ENCODE data around the gene IPO13.

Gene IPO13

DNA sequence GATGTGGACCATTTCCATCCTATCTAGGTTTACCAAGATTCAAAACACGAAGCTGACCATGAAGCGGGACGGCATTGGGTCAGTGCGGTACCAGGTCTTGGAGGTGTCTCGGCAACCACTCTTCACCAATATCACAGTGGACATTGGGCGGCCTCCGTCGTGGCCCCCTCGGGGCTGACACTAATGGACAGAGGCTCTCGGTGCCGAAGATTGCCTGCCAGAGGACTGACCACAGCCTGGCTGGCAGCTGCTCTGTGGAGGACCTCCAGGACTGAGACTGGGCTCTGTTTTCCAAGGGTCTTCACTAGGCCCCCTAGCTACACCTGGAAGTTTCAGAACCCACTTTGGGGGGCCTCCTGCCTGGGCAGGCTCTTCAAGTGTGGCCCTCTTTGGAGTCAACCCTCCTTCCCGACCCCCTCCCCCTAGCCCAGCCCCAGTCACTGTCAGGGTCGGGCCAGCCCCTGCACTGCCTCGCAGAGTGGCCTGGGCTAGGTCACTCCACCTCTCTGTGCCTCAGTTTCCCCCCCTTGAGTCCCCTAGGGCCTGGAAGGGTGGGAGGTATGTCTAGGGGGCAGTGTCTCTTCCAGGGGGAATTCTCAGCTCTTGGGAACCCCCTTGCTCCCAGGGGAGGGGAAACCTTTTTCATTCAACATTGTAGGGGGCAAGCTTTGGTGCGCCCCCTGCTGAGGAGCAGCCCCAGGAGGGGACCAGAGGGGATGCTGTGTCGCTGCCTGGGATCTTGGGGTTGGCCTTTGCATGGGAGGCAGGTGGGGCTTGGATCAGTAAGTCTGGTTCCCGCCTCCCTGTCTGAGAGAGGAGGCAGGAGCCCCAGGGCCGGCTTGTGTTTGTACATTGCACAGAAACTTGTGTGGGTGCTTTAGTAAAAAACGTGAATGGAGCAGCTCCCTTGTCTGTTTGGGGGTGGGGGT is 43.8 kb downstream of the IPO13 start:
- no peak for DNase-seq

DNA sequence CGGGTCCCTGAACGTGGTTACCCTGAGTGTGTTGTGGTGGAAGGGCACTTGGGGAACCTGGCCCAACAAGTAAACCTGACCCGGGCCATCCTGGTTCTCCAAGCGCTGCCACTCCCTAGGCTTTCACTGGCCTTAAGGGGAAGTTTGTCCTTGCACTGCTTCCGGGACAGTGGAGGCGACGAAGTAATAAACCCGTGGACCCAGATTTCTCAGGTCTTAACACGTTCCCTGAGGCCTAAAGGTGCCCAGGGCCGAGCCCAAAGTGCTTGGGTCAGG is 44.4 kb downstream of the IPO13 start:
- DNase-seq = no peak

DNA sequence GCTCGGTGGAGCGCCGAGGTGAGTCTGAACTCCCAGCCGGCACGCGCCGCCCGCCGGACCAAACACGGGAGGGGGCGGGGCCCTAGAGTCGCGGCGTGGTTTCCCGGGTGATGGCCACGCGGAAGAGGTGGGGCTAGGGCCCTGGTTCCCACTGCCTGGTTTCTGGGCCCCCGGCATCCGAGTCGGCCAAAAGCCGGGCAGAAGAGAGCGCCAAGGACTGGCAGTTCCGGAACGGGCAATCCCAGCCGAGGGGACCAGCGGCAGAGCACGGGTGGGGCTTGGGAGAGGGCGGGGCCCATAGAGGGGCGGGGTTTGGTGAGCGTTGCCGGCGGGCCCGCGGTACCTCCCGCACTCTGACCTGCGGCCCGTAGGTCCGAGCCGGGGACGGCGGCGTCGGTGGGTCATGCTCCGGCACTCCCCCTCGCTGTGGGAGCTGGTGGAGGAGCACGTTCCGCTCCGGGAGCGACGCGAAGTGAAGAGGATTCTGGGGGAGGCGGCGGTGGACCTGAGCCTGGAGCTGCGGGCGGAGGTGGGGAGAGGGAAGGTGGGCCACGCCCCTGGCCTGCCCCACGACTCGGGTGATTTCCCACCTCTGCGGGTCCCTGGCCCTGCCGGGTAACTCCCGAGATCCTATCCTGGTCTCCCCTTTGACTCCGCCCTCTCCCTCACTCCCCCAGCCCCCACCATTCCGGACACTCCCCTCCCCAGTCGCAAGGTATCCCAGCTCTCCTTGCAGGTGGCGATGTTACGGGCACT is 44.9 kb downstream of the IPO13 start, which contains the start of gene CCDC24:
CCDC24 (plus strand) TSS at position 124 of the 756 bp plus-strand sequence; CDS start at position 404, 280 bp downstream.
- DNase-seq = peak; percentile 83

DNA sequence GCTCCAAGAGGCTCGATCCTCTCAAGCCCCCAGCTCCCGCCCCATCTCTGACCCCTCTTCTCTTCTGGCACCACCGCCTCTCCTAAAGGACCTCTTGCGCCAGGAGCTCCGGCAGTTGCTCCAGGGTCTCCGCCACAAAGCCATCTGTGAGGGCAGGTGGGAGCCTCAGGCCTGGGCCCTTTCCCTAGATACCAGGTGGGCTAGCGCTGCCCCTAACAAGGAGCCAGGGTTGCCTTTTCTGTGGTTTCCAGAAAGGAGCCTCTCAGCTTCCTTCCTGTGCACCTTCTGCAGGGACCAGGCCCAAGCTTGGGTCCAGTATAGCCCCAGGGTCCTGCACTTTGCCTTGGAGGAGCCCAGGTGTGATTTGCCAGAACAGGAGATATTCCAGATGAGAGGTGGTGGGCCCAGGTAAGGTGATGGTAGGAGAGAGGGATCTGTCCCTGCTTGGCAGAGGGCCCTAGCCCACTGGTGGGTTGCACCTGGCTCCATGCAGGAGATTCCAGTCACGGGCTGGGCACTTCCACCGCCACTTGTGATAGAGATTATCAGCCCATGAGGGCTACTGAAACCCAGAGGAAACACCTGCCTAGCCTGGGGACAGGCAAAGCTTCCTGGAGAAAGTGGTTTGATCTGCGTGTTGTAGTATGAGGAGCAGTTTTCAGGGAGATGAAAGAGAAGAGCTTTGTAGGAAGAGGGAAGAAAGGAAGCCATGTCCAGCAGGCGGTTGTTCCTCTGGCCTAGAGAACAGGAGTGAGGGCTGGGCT is 45.7 kb downstream of the IPO13 start:
- DNase-seq = no peak

DNA sequence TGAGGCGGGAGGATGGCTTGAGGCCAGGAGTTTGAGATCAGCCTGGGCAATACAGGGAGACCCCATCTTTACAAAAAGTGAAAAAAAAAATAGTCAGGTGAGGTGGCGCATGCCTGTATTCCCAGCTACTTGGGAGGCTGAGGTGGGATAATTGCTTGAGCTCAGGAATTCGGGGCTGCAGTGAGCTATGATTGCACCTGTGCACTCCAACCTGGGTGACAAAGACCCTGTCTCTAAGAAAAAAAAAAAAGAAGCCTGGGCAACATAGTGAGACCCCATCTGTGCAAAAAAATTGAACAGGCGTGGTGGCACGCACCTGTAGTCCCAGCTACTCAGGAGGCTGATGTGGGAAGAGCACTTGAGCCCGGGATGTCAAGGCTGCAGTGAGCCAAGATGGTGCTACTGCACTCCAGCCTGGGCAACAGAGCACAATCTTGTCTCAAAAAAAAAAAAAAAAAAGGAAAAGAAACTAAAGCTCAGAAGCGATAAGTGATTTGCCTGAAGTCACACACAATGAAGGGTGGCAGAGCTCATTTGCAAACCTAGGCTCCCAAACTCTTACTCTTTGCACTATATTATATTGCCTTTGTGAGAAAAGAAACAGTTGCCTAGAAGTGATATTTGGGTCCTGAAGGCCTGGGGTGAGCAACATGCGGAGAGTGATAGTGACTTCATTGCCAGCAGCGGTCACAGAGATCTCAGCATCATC is 46.6 kb downstream of the IPO13 start:
- no peak for DNase-seq

DNA sequence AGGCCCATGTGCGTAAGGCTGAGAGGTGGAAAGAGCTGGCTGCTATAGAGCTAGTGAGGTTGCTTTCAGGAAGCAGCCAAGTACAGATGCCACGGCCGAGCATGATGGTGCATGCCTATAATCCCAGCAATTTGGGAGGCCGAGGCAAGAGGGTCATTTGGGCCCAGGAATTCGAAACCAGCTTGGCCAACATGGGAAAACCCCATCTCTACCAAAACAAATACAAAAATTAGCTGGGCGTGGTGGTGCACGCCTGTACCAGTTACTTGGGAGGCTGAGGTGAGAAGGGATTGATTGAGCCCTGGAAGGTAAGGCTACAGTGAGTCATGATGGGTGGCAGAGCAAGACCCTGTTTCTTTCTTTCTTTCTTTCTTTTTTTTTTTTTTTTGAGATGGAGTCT is 47.3 kb downstream of the IPO13 start:
- no peak for DNase-seq

DNA sequence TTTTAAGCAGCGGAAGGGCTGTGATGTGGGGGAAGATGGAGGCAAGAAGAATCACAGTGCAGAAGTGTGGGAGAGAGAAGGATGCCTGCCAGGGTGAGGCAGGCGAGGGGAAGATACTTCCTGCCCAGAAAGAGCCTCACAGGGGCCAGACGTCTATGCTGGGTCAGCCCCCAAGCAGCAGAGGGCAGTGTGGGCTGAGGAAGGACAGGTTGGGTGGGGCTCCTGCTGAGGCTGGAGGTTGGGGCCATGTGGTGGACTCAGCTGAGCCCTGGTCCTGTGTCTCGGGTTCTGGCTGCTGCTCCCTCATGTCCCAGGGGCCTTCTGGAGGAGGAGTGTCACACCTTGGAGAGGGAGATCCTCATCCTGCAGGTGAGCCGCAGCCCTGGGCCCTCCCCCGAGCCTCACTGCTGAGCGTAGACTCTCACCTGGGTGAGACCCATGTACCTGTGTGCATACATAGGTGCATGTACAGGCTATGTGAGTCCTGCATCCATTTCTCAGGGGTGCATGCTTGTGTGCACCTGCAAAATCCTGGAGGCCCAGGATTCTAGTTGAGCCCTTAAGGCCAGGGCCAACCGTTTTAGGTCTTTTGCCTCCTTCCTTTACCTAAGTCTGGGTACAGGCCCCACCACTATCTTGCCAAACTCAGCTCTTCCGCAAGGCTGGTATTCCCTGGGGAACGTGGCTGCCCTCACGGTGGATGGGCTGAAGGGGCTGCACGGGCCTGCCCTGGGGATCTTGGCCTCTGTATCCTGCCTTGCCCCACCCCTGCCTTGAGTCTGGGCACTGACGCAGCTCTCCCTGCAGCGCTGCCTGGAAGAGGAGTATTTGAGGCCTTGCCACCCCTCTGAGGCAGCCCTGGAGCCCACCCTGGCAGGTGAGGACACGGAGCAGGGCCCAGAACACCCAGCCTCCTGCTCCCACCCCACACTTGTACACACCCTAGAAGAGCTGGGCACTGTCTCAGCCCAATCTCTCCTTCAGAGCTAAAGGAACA is 48.3 kb downstream of the IPO13 start:
- peak; percentile 75 for DNase-seq

DNA sequence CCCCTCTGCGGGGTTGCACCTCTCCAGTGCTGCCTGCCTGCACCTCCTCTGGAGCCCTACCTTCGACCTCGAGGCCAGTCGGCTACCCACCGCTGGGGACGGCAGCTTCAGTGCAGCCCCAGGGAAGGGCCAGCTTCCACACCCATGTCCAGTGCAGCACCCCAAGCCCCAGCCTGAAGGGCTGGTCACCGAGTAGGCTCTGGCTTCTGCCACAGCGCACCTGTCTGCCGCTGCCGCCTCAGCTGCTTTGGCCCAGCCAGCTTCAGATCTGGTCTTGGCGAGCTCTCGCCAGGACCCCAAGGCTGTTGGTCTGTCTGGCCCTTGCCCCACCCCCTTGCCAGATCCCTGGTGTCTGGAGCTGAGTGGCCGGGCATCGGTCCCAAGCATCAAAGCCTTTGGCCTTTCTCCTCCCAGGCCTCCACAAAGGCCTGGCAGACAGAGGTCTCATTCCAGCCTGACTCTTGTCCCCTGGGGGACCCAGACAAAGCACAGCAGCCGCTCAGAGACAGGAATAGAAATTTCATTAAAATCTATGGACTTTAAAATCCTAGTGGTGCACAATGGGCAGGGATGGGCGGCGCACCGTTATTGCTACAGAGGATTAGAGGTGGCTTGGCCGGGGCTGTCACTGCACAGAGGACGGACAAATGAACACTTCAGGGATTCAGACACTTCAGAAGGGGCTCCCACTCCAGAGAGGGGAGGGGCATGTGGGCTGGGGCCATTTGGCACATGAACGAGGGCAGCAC is 49.4 kb downstream of the IPO13 start:
- DNase-seq = no peak

DNA sequence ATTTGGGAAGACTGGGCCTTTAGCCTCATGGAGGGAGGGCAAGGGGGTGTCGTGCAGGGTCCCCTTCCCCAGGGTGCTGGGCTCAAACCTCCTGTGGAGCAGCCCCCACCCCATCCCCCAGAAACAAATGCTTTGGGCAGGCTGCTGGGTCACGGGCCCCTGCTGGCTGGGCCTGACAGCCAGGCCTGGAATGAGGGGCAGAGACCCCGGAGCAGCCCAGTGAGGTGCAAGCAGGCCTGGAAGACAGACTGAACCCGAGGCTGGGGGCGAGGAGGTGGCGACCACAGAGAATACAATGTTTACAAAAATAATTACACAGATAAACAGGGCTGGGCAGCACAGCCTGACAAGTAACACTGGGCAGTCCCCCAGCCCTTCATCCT is 50.0 kb downstream of the IPO13 start:
- no peak for DNase-seq

DNA sequence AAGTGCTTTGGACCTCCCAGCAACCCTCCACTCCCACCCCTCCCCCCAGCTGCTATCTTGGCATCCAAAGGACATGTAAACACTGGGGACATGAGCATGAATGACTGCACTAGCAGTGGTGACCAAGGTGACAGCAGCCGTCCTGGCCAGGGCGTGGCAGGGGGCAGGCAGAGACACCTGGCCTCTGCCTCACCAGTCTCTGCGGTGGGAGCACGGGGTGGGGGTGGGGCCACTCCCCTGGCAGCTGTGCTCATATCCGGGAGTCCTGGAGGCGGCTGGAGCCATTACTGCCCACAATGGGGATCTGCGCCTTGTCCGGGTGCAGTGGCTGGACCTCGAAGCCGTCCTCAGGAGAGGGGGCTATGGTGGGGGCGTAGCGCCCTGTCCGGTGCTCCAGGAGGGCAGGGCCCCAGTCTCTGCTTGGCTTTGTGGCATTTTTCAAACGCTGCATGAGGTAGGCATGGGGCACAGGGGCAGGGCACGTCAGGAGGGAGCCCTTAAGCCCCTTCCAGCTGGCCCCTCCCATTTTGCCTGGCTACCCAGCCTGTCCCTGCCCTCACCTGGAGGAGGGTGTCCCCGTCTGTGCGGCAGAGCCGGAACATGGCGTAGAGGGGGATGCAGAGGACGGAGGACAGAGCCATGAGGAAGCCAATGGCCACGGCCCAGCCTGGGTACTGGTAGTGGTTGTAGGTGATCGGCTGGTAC is 50.7 kb downstream of the IPO13 start:
- DNase-seq = no peak

DNA sequence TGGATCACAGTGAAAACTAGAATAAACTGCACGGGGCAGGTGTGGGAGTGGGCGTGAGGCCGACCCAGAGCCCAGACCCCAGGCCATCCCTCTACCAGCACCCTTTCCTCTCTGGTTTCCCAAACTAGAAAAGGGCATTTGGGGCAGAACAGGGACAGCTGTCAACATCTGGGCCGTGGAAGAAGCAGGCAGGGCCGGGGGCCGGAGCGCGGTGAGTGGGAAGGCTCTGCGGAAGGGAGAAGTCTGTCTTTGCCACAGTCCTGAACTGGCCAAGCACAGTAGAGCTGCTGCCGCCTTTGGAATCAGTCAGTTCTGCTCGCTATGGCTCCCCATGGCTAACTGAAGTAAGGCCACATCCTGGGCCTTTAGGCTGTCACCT is 51.2 kb downstream of the IPO13 start:
- DNase-seq = no peak

DNA sequence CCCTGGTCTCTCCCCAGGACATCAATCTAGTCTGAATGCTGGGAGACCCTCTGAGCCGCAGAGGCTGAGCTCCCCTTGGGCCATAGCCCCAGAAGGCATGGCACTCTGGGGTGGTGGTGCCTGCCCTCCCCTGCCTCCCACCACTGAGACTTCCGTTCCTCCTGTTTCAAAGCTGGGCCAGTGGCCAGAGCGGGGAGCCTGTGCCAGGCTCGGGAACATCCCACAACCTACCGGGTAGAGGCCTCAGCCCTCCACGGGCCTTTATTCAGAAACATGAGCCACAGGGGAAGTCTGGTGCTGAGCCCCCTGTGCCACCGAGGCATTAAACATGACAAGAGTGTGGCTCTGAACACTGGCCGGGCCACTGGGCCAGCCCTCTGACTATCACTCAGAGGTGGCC is 52.7 kb downstream of the IPO13 start:
- no peak for DNase-seq

DNA sequence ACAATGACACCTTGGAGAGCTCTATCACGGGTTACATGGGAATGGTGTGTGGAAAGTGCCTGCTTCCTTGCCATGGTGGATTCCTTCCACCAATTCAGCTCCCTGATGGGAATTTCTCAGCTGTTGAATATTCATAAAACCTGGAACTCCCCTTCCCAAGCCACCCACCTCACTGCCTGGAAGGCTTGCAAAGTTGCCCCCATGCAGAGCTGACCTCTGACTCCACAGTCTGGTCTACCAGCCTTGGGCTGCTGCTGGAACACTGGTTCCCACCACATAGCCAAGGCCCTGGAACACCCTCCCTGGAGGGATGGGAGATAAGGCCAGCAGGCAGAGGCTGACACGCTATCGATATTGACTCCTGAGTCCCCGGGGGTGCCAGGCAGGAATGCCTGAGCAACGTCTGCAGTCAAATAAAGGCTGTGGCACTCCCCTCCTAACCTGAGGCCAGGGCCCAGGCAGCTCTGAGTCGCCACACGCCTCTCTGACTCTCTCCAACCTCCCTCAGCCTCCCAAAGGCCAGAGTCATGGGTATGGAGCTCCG is 53.4 kb downstream of the IPO13 start:
- DNase-seq = no peak

DNA sequence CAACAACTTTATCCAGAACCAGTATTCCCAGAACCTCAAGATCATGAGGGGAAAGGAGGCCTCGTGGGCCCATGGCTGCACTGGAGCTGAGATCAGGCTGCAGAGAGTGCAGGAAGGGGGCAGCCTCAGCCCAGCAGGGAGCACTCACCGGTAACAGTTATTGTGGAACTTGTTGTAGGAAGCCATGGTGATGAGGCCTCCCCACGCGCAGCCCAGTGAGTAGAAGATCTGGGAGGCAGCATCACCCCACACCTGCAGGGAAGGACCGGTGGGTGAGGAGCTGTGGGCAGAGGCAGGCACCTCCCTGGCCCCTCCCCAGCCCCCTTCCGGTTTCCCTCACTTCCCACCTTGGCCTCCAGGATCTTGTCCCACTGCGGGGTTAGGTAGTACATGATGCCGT is 55.4 kb downstream of the IPO13 start:
- DNase-seq = no peak

DNA sequence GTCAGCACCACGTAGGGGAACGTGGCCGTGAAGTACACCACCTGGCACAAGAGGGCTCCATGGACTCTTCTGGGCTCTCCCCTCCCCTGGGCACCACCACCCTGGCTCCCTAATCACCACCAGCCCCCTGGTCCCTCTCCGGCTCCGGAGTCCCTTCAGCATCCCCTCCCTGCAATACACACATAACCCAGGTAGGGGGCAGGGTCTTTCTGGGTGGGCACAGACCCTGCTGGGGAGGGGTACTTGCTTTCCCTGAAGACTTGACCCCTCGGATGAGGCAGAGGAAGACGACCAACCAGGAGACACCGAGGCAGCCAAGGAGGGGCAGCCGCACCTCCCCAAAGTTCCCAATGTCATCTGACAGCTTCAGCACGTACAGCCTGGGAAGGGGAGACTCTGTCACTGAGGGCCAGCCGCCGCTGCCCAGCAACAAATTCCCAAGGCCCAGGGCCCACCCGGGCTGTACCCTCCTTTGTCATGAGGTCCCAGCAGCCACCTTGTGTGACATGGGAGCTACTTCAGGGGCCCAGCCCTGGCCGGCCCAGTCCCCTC is 55.9 kb downstream of the IPO13 start:
- DNase-seq = no peak

DNA sequence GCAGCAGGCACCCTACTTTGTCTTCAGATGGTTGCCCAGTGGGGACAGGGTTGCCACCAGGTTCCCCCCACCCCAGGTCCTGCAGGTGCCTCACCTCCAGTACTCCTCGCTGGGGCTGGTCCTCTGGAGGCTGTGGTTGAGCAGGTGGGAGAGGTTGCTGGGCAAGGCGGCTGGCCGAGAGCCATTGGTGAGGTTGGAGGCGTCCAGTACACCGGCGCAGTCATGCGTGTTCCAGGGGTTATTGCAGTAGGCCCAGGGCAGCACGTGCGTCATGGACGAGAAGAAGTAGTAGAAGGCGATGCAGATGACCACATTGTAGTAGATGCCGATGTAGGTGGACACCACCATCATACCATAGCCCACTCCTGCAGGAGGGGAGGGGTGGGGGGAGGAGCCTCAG is 61.5 kb downstream of the IPO13 start:
- DNase-seq = no peak

DNA sequence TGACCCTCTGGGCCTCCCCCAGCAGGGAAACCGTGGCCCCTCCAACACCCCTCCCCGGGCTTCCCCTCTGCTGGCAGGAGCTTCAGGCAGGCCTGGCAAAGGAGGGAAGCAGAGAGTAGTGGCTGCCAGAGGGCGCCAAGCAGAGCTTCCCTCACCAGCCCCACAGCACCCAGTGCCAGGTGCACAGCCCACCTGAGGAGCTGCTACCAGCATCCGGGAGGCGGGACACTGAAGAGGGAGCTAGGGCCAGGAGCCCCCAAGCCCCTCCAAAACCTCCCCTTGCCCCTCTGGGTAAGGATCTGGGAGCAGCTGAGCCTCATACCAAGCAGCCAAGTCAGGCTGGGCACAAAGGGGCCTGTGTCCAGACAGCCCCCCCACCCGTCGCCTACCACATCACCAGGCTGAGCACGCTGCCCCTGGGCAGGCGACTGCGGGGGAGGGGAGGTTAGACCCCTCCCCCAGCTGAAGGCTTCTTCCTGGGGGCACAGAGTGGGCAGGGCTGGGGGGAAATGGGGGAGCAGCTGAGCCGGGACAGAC is 64.3 kb downstream of the IPO13 start:
- no peak for DNase-seq

DNA sequence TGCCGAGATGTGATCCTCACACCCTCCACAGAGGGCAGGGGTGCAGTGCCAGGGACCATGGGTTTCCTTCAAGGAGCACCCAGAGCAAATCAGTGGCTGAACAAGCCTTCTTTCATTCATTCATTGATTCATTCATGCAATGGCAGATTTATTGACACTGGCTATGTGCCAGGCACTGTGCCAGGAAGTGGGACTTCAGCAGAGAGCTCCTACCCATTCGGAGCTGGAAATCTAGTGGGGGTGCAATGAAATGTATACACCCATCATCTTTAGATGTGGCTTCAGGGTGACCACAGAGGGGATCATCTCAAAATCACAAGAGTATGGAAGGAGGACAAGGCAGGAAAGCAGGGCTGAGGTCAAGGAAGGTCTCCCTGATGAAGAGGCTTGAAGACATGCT is 65.7 kb downstream of the IPO13 start:
- DNase-seq = no peak

DNA sequence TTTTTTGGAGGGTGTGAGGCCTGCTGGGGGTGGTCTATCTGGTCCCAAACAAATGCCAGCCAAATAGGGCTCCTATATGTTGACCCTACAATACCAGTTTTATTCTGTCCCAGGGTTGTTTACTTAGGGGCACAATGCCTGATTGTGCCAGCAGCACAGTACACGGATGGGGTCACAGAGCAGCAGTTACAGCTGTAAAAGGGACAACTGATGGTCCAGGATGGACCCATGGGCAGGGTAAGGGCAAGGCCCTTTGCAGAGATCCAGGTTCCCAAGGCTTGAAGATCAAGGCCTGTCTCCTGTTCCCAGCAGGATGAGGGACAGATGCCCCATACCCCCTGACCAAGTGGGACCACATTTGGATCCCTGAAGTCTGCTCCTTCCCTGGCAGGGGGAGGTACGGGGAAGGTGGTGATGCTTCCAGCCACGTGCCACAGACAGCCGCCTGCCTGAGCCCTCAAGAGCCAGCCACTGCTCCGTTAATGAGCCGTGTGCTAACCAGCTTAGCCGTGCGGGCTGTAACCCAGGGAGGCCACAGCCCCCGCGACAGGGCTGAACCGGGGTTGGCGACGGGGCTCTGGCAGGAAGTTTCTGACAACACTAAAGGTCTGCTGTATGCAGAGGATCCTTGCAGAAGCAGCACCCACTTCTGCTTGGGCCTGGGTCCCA is 66.3 kb downstream of the IPO13 start:
- DNase-seq = no peak
